ENCODE measurements around the gene MAGEB17.
A peak's percentile ranks its signal among the peaks of the same experiment; 100 is the strongest.

The MAGEB17 gene

DNA sequence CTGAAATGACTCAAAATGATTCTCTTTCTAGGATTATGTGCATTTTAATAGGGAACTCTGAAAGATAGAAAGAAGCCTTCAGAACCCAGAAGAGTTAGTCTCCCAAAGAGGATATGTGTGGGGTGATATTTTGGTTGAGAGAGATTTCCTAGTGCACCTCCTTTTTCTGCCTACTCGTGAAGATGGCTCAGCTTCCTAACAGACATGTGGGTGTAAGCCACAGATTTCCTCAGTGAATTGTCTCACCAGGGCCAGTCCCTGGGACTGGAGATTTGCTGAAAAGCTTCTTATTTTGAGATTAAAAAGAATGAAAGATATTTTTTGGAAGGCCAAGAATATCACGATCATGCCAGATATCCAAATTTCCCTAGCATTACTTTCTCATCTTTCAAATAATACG, 42.8 kb downstream of the MAGEB17 start:
- TF ChIP-seq, protein P1, sequence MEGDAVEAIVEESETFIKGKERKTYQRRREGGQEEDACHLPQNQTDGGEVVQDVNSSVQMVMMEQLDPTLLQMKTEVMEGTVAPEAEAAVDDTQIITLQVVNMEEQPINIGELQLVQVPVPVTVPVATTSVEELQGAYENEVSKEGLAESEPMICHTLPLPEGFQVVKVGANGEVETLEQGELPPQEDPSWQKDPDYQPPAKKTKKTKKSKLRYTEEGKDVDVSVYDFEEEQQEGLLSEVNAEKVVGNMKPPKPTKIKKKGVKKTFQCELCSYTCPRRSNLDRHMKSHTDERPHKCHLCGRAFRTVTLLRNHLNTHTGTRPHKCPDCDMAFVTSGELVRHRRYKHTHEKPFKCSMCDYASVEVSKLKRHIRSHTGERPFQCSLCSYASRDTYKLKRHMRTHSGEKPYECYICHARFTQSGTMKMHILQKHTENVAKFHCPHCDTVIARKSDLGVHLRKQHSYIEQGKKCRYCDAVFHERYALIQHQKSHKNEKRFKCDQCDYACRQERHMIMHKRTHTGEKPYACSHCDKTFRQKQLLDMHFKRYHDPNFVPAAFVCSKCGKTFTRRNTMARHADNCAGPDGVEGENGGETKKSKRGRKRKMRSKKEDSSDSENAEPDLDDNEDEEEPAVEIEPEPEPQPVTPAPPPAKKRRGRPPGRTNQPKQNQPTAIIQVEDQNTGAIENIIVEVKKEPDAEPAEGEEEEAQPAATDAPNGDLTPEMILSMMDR (IDR thresholded peaks at IDR 0.05; ENCODE audit: poor library complexity, severe bottlenecking) = no peak
- no peaks in the 10 kb centered on the region for H3K4me1 ChIP-seq (ENCODE audit: insufficient read depth, poor library complexity, severe bottlenecking)
- no peak overlapping the region for H3K27ac ChIP-seq (ENCODE audit: poor library complexity, severe bottlenecking)
- H3K36me3 ChIP-seq (ENCODE audit: low read depth) = no peaks in the 10 kb centered on the region
- no peak overlapping the region for H3K4me3 ChIP-seq (ENCODE audit: severe bottlenecking)
- no peaks in the 10 kb centered on the region for H3K27me3 ChIP-seq (ENCODE audit: insufficient read depth, poor library complexity, severe bottlenecking)
- DNase-seq (ENCODE audit: low spot score) (no peak), ATAC-seq (ENCODE audit: low read depth) (no peak)
- no peaks in the 10 kb centered on the region for H3K9me3 ChIP-seq (ENCODE audit: severe bottlenecking)

DNA sequence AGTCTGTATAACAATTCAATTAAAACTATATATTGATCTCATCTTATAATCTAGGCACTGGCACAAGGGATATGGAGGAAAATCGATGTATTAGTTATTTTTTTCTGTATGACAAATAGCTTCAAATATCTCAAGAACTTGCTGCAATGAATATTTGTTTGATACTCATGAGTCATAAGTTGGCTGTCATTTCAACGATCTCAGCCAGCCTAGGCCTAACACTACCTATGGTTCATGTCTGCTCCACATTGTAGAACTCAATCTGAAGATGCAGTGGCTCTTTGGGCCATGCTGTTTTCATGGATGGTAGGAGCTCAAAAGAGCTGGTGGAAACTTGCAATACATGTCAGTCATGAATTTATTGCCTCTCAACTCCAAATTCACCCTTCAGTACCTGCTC, 44.7 kb downstream of the MAGEB17 start:
- H3K27me3 ChIP-seq (ENCODE audit: insufficient read depth, poor library complexity, severe bottlenecking) = no peaks in the 10 kb centered on the region
- DNase-seq (ENCODE audit: low spot score) (no peak), ATAC-seq (ENCODE audit: low read depth) (no peak)
- H3K4me1 ChIP-seq (ENCODE audit: insufficient read depth, poor library complexity, severe bottlenecking) = no peaks in the 10 kb centered on the region
- no peaks in the 10 kb centered on the region for H3K9me3 ChIP-seq (ENCODE audit: severe bottlenecking)
- H3K36me3 ChIP-seq (ENCODE audit: low read depth) = no peaks in the 10 kb centered on the region
- TF ChIP-seq, protein P1 (IDR thresholded peaks at IDR 0.05; ENCODE audit: poor library complexity, severe bottlenecking) = no peak
- H3K4me3 ChIP-seq (ENCODE audit: severe bottlenecking) = no peak overlapping the region
- no peak overlapping the region for H3K27ac ChIP-seq (ENCODE audit: poor library complexity, severe bottlenecking)

DNA sequence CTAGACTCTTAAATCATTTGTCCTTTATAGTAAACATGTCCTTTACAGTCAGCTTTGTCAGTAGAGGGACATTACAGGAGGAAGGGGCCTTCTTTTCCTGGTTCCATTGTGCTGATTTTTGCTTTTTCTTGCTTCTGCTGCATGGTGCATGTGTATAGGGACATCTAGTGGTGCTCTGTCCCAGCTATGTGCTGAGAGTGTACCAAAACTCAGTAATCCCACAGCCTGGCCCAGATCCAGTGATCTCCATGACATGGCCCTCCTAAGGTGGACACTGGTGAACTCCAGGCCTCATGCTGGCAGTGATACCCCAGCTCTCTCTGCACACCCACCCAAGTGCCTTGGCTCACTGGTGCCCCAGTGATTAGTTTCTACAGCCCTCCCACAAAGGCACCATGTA, 45.2 kb downstream of the MAGEB17 start:
- H3K4me1 ChIP-seq (ENCODE audit: insufficient read depth, poor library complexity, severe bottlenecking) = no peaks in the 10 kb centered on the region
- no peak for ATAC-seq (ENCODE audit: low read depth)
- H3K27me3 ChIP-seq (ENCODE audit: insufficient read depth, poor library complexity, severe bottlenecking) = no peaks in the 10 kb centered on the region
- TF ChIP-seq, protein P1 (IDR thresholded peaks at IDR 0.05; ENCODE audit: poor library complexity, severe bottlenecking) = peak; percentile 12
- no peak overlapping the region for H3K4me3 ChIP-seq (ENCODE audit: severe bottlenecking)
- no peak for DNase-seq (ENCODE audit: low spot score)
- no peak overlapping the region for H3K27ac ChIP-seq (ENCODE audit: poor library complexity, severe bottlenecking)
- H3K36me3 ChIP-seq (ENCODE audit: low read depth) = no peaks in the 10 kb centered on the region
- H3K9me3 ChIP-seq (ENCODE audit: severe bottlenecking) = no peaks in the 10 kb centered on the region

DNA sequence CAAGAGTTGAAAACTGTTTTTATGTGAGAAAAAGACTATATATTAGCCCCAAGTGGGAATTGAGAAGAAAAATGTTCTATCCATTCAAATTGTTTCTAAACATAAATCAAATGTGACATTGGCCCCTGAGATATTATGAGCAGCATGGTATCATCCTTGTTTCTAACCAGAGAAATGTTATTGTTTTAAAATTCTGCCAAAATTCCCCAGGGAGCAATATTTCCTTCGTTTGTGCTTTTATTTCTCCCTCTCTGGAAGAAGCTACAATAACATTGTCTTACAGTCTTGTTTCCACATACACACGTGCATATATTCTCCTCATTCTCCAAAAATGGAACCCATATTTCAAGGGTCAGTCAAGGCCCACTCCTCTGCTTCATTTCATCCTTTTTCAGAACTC, 46.7 kb downstream of the MAGEB17 start:
- no peak overlapping the region for H3K27ac ChIP-seq (ENCODE audit: poor library complexity, severe bottlenecking)
- DNase-seq (ENCODE audit: low spot score) (no peak), ATAC-seq (ENCODE audit: low read depth) (no peak)
- no peak overlapping the region for H3K4me3 ChIP-seq (ENCODE audit: severe bottlenecking)
- TF ChIP-seq, protein P1 (IDR thresholded peaks at IDR 0.05; ENCODE audit: poor library complexity, severe bottlenecking) = no peak
- H3K9me3 ChIP-seq (ENCODE audit: severe bottlenecking) = no peaks in the 10 kb centered on the region
- H3K36me3 ChIP-seq (ENCODE audit: low read depth) = no peaks in the 10 kb centered on the region
- H3K27me3 ChIP-seq (ENCODE audit: insufficient read depth, poor library complexity, severe bottlenecking) = no peaks in the 10 kb centered on the region
- H3K4me1 ChIP-seq (ENCODE audit: insufficient read depth, poor library complexity, severe bottlenecking) = no peaks in the 10 kb centered on the region

DNA sequence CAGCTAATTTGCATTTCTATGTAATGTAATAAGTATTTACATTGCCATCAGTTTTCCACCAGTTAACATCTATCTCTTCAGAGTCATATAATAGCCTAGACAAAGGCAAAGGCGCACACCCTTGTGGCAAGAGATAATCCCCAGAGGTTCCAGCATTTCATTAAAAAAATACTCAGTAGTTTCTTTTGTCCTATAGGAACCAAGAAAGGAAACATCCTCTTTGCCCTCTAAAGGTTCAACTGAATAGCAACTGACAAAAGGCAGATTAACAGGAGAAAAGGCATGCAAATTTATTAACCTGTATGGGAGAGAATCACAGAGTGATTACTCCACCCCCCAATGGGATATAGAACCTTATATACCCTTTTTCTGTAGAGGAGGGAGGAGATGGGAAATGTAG, 48.4 kb downstream of the MAGEB17 start:
- Histone ChIP-seq H3K27ac (ENCODE audit: poor library complexity, severe bottlenecking) (no peak overlapping the region), H3K27me3 (ENCODE audit: insufficient read depth, poor library complexity, severe bottlenecking) (no peaks in the 10 kb centered on the region), H3K36me3 (ENCODE audit: low read depth) (no peaks in the 10 kb centered on the region), H3K4me1 (ENCODE audit: insufficient read depth, poor library complexity, severe bottlenecking) (no peaks in the 10 kb centered on the region), H3K9me3 (ENCODE audit: severe bottlenecking) (no peaks in the 10 kb centered on the region), H3K4me3 (ENCODE audit: severe bottlenecking) (no peak overlapping the region)
- TF ChIP-seq, protein P1 (IDR thresholded peaks at IDR 0.05; ENCODE audit: poor library complexity, severe bottlenecking) = no peak
- no peak for DNase-seq (ENCODE audit: low spot score)
- ATAC-seq (ENCODE audit: low read depth) = no peak
